ENCODE measurements around the gene FOXO3.
A peak's percentile ranks its signal among the peaks of the same experiment; 100 is the strongest.
"Not testable (repeated sequence)": the region's sequence is repeated elsewhere in the genome, so short reads cannot be mapped to it uniquely, and the experiment has no call there.

The FOXO3 gene

DNA sequence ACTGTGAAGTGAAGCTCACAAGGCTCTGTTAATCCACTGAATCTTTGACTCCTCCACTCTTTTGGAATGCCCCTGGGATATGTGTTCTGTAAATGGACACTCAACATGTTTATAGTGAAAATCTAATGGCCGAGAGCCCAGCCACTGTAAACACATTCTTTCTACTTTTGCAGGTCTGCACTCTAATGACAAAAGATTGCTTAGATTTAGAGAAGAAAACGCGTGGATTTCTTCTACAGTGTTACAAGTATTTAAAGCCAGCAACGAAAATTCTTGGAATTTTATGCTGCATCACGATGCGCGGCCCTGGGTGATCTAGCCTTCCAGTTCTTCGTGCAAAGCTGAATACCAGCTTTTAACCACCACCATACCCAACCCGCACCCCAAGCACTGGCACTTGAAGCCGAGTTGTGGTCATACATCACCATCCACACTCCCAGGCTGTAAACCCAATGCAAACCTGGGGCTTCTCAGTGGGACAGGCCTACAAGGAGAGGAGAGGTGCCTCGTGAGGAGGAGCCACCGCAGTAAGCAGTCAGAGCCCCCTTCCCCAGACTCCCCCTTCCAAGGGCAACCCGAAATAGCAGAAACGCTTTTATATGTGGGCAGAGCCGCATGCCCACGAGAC is 3.7 kb upstream of the FOXO3 start:
- no peak for DNase-seq

DNA sequence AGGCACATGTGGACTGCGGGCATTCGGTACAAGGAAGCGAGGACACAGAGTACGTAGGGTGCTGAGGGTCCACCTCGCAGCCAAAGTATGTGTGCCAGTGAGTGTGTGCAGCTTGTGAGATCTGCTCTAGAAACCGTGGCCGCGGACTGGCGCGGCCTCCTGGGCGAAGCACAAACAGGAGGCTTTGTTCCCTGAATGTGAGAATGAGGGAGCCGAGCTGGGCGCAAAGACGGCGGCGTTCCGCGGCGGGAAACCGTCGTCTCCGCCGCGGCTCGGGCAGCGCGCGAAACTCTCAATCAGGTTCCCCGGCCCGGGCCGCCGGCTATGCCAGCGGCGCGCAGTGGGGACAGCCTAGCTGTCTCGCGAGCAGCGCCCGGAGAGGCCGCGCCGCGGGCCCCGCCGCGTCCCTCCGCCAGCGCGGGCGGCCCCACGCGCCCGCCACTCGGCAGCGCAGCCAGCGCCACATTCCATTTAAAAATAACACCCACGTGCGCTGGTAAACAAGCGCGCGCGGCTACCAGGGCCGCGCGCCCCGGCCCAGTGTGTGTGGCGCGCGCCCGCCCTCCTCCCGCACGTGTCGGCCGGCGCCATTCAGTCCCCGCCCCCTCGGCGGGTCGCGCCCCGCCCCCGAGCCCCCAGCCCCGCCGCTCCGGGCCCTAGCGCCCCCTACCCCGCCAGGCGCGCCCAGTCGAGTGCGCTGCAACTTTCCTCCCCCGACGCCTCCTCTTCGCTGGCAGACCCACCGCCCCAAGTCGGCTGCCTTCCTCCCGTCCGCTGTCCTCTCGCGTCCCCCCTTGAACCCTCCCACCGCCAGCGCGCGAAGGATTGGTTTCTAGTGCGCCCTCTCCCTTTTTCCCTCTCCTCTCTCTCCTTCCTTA is 3.0 kb upstream of the FOXO3 start:
- peak; percentile 14 for DNase-seq

DNA sequence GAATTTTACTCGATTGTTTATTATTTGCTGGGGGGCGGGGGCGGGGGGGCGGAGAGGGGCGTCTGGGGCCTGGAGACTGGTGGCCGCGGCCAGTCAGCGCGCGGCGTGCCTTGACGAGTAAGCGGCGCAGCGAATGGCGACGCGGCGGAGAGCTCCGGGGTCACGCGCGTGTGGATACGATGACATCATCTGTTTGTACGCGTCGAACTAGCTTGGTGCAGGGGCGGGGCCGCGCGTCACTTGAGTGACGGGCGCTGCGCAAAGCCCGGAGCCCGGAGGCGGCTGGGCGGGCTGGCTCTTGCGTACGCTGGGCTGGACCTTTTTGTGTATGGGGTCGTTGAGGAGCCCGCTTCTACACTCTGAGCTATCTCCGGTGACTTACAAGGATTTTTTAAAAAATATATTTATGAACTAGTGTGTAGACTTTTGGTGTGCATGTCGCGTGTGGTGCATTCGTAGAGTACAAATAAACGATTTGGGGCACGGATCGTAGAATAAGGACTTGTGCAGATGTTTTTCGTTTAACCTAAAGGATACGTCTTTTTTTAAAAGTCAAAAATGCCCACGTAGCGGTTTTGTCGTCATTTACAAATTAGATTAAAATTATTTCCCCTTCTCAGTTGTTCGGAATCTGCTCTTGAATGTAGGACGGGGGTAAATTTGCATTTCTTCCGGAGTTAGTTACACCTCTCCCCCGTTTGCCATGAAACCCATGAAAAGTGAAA is 2.2 kb upstream of the FOXO3 start:
- peak; percentile 94 for DNase-seq

DNA sequence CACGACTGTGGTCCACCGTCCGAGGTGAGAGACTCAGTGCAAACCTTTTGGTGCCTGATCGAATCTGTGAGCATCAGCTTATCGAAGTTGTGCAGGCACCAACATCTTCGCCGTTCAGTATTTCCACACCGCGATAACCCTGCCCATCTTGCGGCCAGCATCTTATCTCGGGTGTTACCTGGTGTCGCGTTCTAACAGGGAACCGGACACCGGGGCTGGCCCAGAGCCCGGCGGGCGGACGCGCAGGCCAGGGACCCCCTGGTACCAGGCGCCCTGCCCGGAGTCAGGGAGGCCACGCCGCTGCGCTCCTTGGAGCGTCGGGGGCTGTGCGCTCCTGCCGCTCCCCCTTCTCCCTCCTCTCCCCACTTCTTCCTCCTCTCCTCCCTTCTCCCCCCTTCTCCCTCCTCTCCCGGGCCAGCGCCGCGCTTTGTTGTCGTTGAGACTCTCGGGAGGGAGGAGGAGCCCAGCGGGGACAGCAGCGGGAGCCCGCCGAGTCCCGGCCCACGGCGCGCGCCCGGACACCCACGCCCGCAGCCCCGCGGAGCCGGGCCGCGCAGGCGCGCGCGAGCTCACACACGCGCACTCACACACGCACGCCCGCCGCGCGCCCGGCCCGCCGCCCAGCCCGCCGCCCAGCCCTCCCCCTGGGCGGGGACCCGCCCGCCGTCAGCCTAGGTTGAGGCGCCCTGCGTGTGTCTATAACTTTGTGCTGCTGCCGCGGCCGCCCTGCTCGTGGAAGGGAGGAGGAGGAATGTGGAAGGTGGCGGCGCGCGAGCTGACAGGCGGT is 1.4 kb upstream of the FOXO3 start:
- DNase-seq, result peak; percentile 55

DNA sequence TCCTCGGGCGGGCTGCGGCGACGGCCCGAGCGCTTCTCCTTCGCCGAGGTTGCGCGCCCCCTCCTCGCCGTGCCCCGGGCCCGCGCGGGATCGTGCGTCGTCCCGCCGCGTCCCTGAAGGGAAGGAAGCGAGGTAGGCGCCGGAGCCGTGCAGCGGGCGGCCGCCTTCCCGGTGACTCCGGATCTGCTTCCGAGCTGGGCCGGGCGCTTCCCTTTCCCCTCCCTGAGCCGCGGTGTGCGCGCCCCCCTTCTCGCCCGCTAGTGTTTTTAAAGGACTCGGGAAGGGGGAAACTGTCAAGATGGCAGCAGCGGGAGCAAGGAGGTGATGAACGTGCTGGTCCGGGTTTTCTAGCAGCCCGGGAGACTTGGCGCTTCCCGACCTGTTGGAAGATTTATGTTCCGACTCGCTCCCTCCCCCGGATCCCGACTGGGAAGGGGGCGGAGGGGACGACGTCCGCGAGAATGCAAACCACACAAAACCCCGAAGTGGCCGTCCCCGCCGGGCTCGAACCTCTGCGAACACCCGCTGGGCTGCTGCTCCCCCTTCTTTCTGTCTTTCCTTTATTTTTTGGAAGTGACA is 744 bp upstream of the FOXO3 start:
- peak; percentile 75 for DNase-seq

- not testable (repeated sequence) for DNase-seq
These were observed 561 bp downstream of the FOXO3 start for GRCh38 chr6:108561309-108561647.

DNA sequence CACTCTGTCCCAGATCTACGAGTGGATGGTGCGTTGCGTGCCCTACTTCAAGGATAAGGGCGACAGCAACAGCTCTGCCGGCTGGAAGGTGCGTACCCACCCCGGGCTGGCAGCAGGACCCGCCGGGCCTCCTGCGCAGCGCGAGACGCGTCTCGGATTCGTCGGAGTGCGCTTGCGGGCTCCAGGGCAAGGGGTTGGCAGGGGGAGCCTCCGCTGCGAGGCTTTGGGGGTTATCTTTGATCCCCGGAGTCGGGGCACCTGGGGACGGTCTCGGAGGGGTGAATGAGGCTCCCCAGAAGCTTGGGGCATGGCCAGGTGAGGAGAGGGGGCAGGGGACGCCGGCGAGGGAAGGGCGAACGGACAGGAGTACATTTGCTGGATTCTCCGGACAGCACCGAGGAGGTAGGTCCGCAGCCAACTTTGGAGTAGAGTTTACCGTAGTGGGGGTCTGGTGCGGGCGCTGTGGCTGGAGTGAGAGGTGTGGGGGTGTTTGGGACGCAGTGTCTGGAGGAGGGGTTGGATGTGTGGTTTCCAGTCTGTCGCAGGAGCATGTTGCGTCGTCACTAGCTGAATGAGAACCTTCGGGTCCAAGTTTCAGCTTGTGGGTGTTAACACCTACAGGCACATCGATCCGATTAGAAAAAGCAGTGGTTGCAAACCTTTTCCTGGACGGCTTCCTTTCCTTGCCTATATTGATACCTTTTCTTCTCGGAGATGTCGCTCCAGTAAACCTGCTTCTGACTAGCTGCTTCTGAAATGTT is 1.2 kb downstream of the FOXO3 start:
- DNase-seq, result no peak

DNA sequence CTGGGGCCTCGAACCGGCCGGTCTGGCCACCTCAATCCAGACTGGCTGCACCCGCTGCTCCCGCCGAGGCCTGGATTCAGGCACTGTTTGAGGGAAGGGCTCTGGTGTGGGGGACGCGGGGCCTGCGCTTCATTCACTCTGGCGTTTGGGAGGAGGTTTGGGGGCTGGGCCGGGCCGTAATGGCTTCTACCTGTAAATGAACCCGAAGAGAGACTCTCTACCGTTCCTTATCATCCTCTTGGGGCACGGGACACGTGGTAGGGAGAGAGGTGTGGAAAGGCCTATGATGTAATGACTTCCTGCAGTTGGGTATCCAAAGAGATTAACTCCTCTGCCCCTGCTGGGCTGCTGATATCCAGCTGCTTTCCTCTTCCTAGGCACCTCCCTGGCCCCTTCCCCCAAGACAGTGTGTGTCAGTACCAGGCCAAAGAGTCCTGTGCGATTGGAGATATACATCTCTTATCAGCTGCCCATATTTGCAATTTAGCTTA is 1.8 kb downstream of the FOXO3 start:
- DNase-seq, result peak; percentile 87

- no peak for DNase-seq
These were observed 2.6 kb downstream of the FOXO3 start for GRCh38 chr6:108563292-108563691.

GRCh38 chr6:108564178-108564577 is 3.5 kb downstream of the FOXO3 start:
- peak; percentile 83 for DNase-seq

DNA sequence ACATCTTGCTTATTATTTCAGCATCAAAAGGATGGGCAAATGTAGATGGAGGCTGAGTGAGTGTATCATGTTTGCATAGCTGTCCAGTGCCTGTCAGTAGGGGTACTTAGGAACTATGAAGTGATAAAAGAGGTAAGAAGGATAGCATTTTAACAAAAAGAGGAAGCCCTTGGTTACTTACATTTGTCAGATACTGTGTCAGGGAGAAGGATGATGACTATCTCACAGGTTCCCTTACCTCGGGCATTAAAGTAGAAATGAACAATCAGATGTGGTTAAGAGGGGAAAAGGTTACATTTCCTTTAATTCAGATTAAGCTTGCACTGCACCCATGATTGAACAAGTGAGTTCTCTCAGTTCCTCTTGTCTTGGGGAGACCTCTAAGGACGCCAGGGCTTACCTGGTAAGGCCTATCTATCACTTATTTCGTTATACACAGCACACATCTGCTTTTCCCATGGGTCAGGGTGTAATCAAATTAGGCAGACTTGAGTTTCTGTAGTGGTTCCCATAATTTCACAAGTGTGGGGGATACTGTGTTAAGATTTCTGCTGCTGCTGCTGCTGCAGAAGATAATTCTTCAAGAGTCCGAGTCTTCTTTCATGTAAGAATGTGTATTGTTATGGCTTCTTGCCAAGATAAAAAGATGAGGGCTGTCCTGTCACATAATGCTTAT is 4.5 kb downstream of the FOXO3 start:
- DNase-seq, result no peak

- no peak for DNase-seq
These were observed 5.2 kb downstream of the FOXO3 start for GRCh38 chr6:108565893-108566292.

GRCh38 chr6:108566406-108566805 is 5.7 kb downstream of the FOXO3 start:
- DNase-seq, result no peak

DNA sequence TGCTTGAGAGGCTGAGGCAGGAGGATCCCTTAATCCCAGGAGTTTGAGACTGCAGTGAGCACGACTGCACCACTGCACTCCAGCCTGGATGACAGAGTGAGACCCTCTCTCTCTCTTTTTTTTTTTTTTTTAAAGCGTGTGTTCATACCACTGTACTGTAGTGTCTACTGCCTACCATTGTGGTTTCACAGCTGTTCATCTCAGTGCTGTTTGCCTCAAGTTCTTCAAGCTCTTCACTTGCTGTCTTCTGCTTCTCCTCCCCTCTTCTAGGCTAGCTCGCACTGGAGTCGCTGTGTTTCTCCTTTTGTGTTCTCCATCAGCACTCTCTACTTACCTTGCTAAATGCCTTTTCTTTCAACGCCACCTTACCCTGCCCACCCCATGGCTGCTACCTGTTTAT is 7.4 kb downstream of the FOXO3 start:
- DNase-seq, result no peak

GRCh38 chr6:108568551-108569305 is 8.0 kb downstream of the FOXO3 start:
- no peak for DNase-seq

GRCh38 chr6:108570517-108570916 is 9.8 kb downstream of the FOXO3 start:
- DNase-seq, result no peak

- no peak for DNase-seq
These were observed 13.9 kb downstream of the FOXO3 start for GRCh38 chr6:108574457-108575141.

- DNase-seq, result no peak
These were observed 15.3 kb downstream of the FOXO3 start for GRCh38 chr6:108575905-108576494.

GRCh38 chr6:108576709-108577108 is 16.0 kb downstream of the FOXO3 start:
- DNase-seq, result no peak
